Hypothalamus (tissue), 51 donors: ENCODE data around the gene TSPEAR.
"Not testable (repeated sequence)": the region's sequence is repeated elsewhere in the genome, so short reads cannot be mapped to it uniquely, and the experiment has no call there.

Experiments
- DNase-seq, 51 donors: peaks; one replicate each; lab custom pipeline; 2025; lab: John Stamatoyannopoulos, UW

The TSPEAR gene

GRCh38 chr21:44657635-44658540 lies 53.5 kb downstream of the TSPEAR start, which contains the start of gene KRTAP12-3:
Gene KRTAP12-3 (plus strand): TSS chr21:44657932. CDS start chr21:44657980, 48 bp downstream.
- DNase-seq: no peak

GRCh38 chr21:44656868-44657267 lies 54.5 kb downstream of the TSPEAR start:
- DNase-seq: no peak

- no peak for DNase-seq
Observed at GRCh38 chr21:44654576-44655175, 56.7 kb downstream of the TSPEAR start, which contains the start of gene KRTAP12-4. Gene KRTAP12-4 (minus strand): TSS chr21:44654659. CDS start chr21:44654614, 45 bp downstream.

GRCh38 chr21:44653656-44654575 lies 57.5 kb downstream of the TSPEAR start:
- DNase-seq: no peak

- DNase-seq: no peak
Observed at GRCh38 chr21:44653123-44653522, 58.2 kb downstream of the TSPEAR start.

GRCh38 chr21:44650973-44651675 lies 60.2 kb downstream of the TSPEAR start:
- DNase-seq: no peak

- no peak for DNase-seq
Observed at GRCh38 chr21:44650265-44650972, 61.0 kb downstream of the TSPEAR start.

GRCh38 chr21:44649521-44650100 lies 61.8 kb downstream of the TSPEAR start:
- DNase-seq: no peak

- no peak for DNase-seq
Observed at GRCh38 chr21:44648557-44649311, 62.6 kb downstream of the TSPEAR start.

- DNase-seq: no peak
Observed at GRCh38 chr21:44647222-44647552, 64.2 kb downstream of the TSPEAR start.

- DNase-seq: not testable (repeated sequence)
Observed at GRCh38 chr21:44646366-44647221, 64.8 kb downstream of the TSPEAR start, which contains the start of gene KRTAP10-11. Gene KRTAP10-11 (plus strand): TSS chr21:44646414. CDS start chr21:44646459, 45 bp downstream.

GRCh38 chr21:44644878-44645277 lies 66.5 kb downstream of the TSPEAR start:
- no peak for DNase-seq

GRCh38 chr21:44643741-44644310 lies 67.5 kb downstream of the TSPEAR start:
- no peak for DNase-seq

- DNase-seq: no peak
Observed at GRCh38 chr21:44640761-44641160, 70.6 kb downstream of the TSPEAR start.

- DNase-seq: no peak
Observed at GRCh38 chr21:44639331-44639655, 72.1 kb downstream of the TSPEAR start.

- not testable (repeated sequence) for DNase-seq
Observed at GRCh38 chr21:44638506-44639330, 72.7 kb downstream of the TSPEAR start.
